Measurements from ENCODE around the gene KYNU.
A peak's percentile ranks its signal among the peaks of the same experiment; 100 is the strongest.
"Not testable (repeated sequence)": the region's sequence is repeated elsewhere in the genome, so short reads cannot be mapped to it uniquely, and the experiment has no call there.

The KYNU gene

DNA sequence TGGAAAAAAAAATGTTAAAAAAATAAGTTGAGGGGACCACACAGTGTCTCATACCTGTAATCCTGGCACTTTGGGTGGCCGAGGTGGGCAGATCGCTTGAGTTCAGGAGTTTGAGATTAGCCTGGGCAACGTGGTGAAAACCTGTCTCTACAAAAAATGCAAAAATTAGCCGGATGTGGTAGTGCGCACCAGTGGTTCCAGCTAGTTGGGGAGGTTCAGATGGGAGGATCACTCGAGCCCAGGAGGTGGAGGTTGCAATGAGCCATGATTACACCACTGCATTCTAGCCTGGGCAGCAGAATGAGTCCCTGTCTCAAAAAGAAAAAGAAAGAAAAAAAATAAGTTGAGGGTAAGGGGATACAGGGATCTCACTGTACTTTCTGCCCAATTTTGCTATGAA is 6.1 kb upstream of the KYNU start:
- DNase-seq (ENCODE audit: low read depth in 2 of 2), result no peak

DNA sequence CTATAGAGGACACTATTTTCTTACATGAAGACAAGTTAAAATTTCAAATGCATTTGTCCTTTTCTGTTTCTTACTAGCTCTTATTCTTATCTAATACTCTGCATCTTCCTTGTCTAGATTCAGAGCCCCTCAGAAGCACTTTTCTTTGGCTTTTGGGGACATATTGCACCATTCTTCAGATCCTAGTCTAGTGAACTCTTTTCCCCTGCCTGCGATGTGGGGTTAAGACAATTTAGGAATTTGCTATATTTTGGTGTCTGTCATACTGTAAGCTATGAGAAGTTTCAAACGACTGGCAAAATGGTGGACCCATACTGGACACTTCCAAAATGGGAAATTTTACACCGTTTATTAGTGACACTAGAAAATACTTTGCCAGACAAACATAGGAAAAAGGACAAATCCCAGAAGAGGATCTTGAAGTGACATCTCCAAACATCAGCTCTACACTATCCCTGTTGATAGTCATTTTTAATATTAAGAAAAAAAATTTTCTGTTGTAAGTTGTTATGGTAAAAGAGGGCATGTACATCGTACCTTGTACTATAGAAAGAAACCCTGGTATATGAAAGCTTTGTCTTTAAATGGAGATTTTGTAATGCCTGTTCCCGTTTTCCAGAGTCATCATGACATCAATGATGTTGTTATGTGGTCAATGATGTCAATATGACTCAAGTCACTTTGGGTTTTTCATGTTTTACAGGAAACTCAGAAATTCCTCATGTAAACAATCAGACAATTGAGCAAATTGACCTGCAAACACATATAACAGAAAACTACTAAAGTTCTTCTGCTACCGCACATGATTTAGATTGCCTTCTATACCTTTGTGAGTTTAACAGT is 4.4 kb upstream of the KYNU start:
- DNase-seq (ENCODE audit: low read depth in 2 of 2), result peak; percentile 19 to 32

DNA sequence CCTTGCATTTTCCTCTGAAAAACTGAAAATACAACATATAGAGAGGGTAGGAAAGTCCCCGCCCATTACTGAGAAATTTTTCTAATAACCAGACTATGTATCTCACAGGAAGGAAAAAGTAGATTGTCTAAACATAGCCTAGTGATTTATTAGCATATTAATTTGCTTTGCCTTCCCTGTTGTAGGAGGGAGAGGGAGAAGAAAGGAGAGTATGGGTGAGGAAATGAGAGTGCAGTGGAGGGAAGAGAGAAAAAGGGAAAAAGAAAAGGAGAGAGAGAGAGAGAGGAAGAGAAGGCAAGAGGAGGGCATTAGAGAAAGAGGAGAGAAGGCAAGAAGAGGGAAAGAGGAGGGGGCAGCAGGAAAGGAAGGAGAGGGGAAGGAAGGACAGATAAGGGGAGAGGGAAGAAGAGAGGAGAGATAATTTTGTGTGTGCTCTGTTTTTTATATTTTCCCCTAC is 3.6 kb upstream of the KYNU start:
- DNase-seq (ENCODE audit: low read depth in 2 of 2), result no peak

DNA sequence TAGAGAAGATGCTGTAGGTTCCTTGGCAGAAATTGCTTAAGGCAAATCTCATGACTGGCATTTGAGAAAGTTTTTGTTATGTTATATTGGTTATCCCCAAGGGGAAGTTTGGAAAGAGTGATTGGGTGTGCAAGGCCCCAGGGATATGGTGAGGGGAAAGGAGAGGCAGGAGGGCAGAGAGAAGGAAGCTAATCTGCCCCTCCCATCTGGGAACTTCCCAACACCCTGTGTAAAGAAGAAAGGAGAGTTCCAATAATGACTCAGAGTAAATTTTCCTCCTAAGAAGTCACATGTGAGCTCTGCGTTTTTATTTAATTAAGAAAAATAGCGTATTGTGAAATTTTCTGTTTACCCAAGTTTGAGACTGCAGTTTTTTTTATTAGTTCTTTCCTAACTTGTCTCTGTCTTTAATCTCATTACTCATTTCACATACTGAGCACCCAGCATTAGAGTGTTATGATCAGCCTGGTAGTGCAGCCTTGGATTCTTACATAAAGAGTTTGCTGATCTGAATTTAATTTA is 3.1 kb upstream of the KYNU start:
- DNase-seq (ENCODE audit: low read depth in 2 of 2), result peak; percentile 52 to 56

DNA sequence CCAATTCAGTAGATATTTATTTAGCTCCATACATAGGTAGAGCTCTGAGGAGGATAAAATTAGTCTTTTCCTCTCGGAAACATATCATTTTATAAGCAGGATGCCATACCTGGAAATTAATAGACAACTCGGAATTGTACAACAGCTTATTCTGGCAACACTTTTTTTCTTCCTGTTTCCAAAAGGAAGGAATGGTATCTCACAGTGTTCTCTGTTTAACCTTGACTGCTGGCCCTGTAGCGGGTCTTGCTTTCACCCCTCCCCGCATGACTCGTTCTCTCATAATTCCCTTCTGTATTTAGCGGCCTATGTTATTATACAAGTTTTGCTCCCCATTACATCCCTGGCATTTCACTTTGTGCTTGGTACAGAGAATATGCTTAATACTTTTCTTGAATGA is 2.5 kb upstream of the KYNU start:
- DNase-seq (ENCODE audit: low read depth in 2 of 2), result no peak

DNA sequence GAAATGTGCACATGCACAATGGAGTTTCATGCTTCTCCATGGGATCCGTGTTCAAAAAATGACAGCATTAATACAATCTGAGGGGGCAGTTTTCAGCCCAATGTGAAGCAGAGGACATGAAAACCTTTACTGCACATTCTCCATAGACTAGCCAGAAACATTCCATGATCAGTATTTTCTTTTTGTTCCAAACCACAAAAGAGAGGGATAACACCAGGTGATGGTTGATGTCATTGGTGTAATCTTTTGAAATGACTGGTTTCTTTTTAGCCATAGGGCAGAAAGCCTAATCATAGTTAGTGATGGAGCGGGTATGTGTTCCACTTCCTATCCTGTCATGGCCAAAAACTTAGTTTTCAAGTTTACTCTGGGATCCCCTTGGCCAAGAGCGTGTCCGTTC is 1.8 kb upstream of the KYNU start:
- DNase-seq (ENCODE audit: low read depth in 2 of 2), result no peak

DNA sequence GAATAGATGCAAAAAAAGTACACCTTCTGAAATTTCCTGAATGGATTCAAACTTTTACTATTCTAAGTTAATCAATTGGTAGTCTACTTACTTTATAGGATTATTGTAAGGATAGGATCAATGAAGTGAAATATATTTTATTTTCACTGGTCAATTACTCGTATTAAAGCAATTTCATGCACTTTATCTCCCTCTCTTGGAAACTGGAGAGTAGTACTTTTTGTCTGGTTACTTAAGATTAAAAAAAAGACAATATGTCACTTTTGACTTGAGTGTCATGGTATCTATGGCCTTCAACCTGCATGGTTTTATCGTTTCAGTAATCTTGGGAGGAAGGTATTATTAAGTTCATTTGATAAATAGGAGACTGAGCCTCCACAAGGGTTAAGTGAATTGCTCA is 1.0 kb upstream of the KYNU start:
- no peak for DNase-seq (ENCODE audit: low read depth in 2 of 2)

DNA sequence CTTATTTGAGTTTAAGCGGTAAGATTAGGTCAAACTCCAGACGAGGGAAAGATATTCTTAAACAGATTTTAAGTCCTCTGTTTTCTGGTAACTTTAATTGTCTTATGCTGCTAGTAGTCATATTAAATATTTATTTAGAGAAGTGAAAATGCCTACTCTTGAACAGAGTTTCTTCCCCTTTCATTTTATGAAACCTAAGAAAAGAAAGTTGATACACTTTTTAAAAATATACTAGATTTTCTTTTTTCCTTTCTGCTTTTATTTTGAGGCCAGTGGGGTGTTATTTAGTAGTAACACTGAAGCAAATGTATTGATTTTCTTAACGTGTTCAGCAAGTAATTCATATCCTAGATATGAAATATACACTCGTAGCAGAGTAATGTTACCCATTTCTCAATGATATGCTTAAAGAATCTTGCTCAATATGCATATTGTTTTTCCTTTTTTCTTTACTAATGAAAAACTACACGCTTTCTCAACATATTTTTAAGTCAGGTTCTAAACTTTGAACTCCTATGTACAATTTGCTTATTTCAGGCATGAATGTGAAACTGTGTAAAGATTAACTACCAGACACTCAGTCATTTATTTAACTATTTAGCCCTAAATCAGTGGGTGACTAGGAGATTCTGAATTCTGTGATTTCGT is 691 bp downstream of the KYNU start:
- DNase-seq (ENCODE audit: low read depth in 2 of 2), result no peak

DNA sequence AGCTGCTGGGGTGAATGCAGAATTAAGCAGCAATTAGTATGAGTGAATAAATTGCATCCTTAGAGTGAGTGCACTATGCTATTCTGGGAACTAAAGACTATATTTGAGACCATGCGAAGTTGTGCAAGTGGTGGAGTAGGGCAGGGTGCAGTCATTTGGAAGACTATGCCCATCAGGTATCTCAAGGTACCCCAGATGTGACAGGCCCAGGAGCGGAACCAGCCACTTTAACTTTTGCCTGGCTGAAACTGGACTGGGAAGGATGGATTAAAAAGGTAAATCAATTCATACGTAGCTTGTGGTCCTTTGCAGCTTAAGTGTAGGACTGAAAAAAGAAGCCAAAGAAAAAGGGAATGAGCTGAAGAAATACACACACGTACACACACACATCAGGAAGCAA is 1.7 kb downstream of the KYNU start:
- no peak for DNase-seq (ENCODE audit: low read depth in 2 of 2)

DNA sequence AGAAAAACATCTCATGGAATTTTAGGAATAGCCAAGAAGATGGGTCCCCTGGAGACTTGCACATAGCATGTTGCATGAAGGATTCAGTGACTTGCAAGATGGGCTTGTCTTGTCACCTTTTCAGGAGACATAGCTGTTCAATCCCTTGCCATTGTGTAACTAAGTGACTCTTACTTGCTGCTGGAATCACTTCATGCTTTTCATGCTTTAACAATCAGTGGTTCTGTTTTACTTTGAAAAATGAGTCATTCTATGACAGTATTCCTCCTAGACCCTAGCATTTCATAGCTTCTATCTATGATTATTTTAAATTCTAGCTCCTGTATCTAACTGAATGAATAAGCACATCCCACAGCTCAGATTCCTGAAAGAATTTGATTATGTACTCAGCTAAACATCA is 2.8 kb downstream of the KYNU start:
- DNase-seq (ENCODE audit: low read depth in 2 of 2), result peak; percentile 12 to 23

DNA sequence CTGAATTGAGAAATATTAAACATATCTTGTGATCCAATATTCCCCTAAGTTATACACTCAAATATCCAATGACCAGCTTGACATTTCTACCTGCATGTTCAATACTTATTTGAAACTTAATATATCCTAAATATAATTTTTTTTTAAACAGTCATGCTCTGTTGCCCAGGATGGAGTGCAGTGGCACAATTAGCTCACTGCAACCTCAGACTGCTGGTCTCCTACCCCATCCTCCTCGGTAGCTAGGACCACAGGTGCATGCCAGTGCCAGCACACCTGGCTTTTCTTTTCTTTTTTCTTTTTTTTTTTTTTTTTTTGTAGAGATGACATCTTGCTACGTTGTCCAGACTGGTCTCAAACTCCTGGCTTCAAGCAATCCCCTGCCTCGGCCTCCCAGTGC is 4.2 kb downstream of the KYNU start:
- no peak for DNase-seq (ENCODE audit: low read depth in 2 of 2)

DNA sequence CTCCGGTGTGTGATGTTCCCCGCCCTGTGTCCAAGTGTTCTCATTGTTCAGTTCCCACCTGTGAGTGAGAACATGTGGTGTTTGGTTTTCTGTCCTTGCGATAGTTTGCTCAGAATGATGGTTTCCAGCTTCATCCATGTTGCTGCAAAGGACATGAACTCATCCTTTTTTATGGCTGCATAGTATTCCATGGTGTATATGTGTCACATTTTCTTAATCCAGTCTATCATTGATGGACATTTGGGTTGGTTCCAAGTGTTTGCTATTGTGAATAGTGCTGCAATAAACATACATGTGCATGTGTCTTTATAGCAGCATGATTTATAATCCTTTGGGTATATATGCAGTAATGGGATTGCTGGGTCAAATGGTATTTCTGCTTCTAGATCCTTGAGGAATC is 5.0 kb downstream of the KYNU start:
- DNase-seq (ENCODE audit: low read depth in 2 of 2), result not testable (repeated sequence)

DNA sequence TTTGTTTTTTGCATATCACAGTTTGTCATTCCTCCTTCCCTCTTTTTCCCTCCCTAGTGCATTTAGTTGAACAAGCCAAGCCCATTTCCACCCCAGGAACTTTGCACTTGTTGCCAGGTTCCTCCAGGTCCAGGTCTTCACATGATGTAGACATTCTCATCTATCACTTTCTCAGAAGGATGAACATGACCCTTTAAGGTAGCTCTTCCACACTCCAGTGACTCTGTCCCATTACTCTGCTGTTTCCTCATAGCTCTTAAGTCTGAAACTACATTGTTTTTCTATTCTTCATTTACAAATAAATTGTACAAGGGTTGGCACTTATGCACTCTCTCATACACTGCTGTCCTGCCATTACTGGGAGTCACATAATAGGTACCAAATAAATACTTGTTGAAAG is 6.1 kb downstream of the KYNU start:
- no peak for DNase-seq (ENCODE audit: low read depth in 2 of 2)

DNA sequence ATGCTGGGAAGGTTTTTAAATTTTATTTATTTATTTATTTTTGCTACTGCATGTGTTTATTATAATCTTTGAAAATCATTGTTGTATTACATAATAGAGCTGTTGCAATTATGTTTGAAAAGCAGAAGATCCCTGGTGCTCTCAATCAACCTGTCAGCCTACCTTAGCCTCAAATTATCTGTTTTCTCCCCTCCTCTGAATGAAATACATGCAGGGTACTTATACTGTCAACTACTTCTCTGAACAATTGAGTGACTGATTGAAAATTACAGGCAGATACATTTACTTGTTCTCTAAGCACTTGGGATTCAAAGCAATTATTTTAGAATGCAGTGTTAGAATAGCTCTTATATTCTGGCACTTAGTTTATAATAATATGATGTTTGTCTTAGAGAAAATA is 8.1 kb downstream of the KYNU start:
- no peak for DNase-seq (ENCODE audit: low read depth in 2 of 2)

DNA sequence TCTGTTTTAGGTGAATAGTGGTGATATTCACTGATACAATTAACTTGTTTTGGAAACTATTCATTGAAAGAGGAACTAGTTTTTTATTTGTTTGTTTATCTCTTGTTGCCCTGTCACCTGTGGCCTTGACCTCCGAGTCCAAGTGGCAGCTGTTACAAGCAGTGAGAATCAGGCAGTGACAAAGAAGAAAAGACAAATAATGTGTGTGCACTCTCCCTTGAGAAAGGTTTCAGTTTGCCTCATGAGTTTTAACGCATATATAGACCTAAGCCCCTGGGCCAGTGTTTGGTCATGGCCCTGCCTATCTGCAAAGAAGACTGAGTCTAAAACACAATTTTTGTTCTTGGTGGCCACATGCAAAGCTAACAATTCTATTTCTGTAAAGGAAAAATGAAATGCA is 15.3 kb downstream of the KYNU start:
- DNase-seq (ENCODE audit: low read depth in 2 of 2), result no peak

DNA sequence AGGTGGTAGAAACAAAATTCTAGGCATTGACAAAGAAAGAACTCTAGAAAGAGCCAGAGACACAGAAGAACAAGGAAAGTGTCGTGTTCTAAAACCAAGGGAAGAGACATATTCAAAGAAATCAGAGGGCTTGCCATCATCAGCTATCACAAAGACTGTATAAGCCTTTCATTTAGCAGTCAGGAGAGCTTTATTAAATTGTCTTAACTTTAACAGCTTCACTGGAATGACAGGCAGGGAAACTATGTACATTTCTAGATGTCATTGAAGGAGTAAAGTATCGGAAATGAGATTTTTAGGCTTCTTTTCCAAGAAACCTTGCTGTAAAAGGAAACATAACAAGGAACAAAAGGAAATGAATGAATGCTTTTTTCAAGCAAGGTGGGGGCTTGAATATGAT is 15.8 kb downstream of the KYNU start:
- no peak for DNase-seq (ENCODE audit: low read depth in 2 of 2)

DNA sequence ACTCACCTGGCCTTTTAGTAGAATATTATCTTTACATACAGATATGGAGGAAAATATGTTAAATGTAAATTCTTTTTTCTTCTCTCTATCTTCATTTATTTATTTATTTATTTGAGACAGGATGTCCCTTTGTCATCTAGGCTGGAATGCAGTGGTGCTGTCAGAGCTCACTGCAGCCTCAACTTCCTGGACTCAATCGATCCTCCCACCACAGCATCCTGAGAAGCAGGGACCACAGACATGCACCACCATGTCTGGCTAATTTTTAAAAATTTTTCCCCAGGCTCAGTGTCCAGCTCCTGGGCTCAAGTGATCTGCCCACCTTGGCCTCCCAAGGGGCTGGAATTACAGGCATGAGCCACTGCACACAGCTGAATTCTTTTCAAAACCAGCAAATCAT is 20.3 kb downstream of the KYNU start:
- DNase-seq (ENCODE audit: low read depth in 2 of 2), result no peak

DNA sequence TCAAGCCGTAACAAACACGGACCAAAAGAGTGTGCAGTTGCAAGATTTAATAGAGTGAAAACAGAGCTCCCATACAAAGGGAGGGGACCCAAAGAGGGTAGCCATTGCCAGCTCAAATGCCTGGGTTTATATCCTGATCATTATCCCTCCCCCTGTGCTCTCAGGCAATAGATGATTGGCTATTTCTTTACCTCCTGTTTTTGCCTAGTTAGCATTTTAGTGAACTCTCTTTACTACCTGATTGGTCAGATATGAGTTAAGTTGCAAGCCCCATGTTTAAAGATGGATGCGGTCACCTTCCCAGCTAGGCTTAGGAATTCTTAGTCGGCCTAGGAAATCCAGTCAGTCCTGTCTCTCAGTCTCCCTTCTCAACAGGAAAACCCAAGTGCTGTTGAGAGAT is 22.9 kb downstream of the KYNU start:
- not testable (repeated sequence) for DNase-seq (ENCODE audit: low read depth in 2 of 2)

DNA sequence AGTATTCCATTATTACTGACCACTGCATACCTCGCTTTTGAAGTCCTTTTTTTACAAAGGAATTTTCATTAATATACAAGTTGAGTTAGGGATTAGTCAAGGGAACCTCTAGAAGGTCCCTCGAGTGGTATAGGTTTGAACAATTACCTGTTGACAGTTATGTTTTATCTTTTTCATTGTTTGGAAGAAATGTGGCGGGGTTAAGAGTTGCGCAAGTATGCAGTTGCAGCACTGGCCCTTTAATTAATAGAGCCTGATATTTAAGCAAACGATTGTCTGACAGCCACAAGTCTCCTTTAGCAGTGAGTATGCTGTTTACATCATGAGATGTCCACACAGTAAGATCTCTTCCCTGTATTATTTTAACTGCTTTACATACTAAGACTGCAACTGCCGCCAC is 24.3 kb downstream of the KYNU start:
- DNase-seq (ENCODE audit: low read depth in 2 of 2), result no peak

DNA sequence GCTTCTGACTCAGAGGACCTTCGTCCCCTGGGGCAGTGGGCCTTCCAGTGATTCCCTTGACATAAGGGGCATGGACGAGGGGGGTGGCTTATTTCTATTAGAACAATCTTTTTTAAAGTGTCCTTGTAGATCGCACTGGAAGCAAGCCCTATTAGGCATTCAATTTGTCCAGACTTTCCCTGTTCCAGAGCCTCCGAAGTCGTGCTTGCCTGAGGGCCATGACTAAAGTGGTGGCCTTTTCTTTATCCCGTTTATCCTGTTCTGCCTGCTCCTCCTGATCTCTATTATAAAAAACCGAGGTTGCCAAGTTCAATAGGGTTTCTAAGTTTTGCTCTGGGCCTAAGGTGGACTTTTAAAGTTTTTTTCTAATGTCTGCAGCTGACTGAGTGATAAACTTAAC is 26.3 kb downstream of the KYNU start:
- DNase-seq (ENCODE audit: low read depth in 2 of 2), result not testable (repeated sequence)

DNA sequence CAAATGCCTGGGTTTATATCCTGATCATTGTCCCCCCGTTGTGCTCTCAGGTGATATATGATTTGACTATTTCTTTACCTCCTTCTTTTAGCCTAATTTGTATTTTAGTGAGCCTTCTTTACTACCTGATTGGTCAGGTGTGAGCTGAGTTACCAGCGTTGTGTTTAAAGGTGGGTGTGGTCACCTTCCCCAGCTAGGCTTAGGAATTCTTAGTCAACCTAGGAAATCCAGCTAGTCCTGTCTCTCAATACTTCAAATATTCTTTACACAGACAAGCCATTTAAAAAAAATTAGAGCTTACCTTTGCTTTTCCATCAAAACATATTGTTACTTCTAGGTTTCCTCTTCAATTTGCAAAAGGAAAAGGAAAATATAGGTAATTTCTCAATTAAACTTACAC is 30.2 kb downstream of the KYNU start:
- DNase-seq (ENCODE audit: low read depth in 2 of 2), result no peak

DNA sequence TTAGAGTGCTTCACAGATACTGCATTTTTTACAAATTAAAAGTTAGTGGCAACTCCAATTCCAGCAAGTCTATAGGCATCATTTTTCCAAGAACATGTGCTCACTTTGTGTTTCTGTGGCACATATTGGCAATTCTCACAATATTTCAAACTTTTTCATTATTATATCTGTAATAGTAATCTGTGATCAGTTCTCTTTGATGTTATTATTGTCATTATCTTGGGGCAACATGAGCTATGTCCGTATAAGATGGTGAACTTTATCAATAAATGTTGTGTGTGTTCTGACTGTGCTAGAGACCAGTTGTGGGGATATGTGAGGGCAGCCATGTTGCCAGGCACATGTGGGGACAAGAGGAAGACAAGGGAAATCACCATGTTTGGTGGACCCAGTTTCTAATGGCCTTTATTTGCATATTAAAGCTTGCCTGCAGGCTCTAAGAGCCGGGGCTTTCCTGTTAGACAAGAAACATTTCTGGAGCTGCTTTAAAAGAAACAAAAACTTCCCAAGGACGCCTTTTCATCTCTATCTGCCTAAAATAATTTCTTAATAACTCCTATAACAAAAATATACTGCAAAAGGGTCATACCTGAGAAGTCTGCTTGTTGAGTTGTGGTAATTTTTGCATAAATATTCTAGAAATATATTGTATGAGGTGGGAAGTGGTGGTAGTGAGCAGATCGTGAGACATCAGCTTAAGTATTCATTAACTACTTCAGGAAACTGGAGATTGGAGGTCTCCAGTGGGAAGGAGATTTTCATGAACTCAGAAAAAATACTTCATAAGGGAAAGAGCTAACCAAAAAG is 37.2 kb downstream of the KYNU start:
- no peak for DNase-seq (ENCODE audit: low read depth in 2 of 2)

All from fibroblast of skin of left biceps (primary cell).